ENCODE measurements around the gene MAS1L. TPM values are rescaled to one million over a fixed set of nuclear protein-coding genes. Genes with fewer than 3 reads are reported as not detected.

MAS1L gene
- polyA plus RNA-seq, 2 of the 4 experiments (the other 2 are of a cell fraction): not detected

DNA sequence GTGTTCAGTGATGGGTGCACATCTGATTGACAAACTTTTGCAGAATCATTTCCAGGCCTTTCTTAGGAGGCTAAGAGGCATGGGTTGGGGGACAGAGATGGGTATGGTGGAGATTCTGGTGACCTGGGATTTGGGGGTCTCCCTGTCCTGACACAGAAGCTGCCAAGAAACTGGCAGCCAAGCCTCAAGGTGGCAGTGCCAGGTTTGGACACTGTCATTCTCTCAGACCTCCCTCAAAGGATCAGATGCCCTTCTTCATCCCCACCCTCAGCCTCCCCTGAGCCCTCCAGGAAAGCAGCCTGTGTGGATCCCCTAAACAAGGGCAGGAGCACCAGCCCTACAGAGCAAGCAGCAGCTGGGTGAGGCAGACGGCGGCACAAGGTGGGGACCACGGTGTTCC lies 18.1 kb upstream of the MAS1L start:
- H3K4me1 ChIP-seq: no peaks in the 10 kb centered on the region
- WGBS (ENCODE audit: missing lambda C conversion rate): no CpG with 5 or more reads among the region's 3 CpGs
- no peak for ATAC-seq
- FAIRE-seq: no peak
- TF ChIP-seq EHMT2 (IDR thresholded peaks at IDR 0.05; ENCODE audit: low read depth) (no peak), FOXS1 (CRISPR knock-in tag; IDR thresholded peaks at IDR 0.05) (no peak), HOXB13 (CRISPR knock-in tag; IDR thresholded peaks at IDR 0.05; ENCODE audit: low read depth) (no peak), POLR2A (IDR thresholded peaks at IDR 0.05; ENCODE audit: low read length) (no peak), SREBF2 (IDR thresholded peaks at IDR 0.05) (no peak), ZNF302 (CRISPR knock-in tag; IDR thresholded peaks at IDR 0.05) (no peak), HDAC2 (IDR thresholded peaks at IDR 0.05) (no peak), NR3C1 (IDR thresholded peaks at IDR 0.05) (no peak)
- no peak for DNase-seq (ENCODE audit: low read depth in 1 of 2, low spot score in 1 of 2)
- no peak overlapping the region for H3K27ac ChIP-seq
- H3K4me3 ChIP-seq: no peak overlapping the region
- POLR2A ChIA-PET: no interaction called here
- no peak overlapping the region for H3K4me2 ChIP-seq
- H3K9me3 ChIP-seq: no peaks in the 10 kb centered on the region
- CTCF ChIA-PET: no interaction called here

DNA sequence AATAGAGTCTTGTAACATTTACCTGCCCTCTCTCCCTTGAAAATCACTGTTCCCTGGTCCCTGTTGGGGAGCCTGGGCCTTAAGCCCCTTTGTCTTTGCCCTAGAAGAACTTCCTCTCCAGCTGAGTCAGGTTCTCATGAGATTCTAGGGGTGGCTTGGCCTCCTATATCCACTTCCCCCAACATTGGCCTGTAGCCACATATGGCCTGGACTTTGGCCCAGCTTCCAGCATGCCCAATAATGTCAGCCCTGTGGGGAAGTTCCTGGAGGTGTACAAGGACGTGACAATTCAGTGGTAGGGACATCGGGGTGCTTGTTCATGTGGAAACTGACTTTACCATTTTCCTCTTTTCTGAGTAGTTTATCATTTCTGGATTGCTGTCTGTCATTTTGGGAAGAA lies 17.2 kb upstream of the MAS1L start:
- ChIA-PET CTCF (no interaction called here), POLR2A (no interaction called here)
- no peak overlapping the region for H3K4me2 ChIP-seq
- H3K27ac ChIP-seq: no peak overlapping the region
- DNase-seq (ENCODE audit: low read depth in 1 of 2, low spot score in 1 of 2) (no peak), FAIRE-seq (no peak), ATAC-seq (no peak)
- no peaks in the 10 kb centered on the region for H3K4me1 ChIP-seq
- H3K9me3 ChIP-seq: no peaks in the 10 kb centered on the region
- no peak for TF ChIP-seq FOSB (CRISPR knock-in tag; IDR thresholded peaks at IDR 0.05)
- no peak for TF ChIP-seq SREBF2 (IDR thresholded peaks at IDR 0.05)
- no peak for TF ChIP-seq JUNB (IDR thresholded peaks at IDR 0.05)
- no peak for TF ChIP-seq KDM5A (IDR thresholded peaks at IDR 0.05)
- TF ChIP-seq, protein P1, sequence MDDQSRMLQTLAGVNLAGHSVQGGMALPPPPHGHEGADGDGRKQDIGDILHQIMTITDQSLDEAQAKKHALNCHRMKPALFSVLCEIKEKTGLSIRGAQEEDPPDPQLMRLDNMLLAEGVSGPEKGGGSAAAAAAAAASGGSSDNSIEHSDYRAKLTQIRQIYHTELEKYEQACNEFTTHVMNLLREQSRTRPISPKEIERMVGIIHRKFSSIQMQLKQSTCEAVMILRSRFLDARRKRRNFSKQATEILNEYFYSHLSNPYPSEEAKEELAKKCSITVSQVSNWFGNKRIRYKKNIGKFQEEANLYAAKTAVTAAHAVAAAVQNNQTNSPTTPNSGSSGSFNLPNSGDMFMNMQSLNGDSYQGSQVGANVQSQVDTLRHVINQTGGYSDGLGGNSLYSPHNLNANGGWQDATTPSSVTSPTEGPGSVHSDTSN (IDR thresholded peaks at IDR 0.05): no peak
- no peak for TF ChIP-seq EHMT2 (IDR thresholded peaks at IDR 0.05; ENCODE audit: low read depth)
- TF ChIP-seq BHLHE40 (IDR thresholded peaks at IDR 0.05; ENCODE audit: low read depth, low read length): no peak
- TF ChIP-seq CBX8 (IDR thresholded peaks at IDR 0.05): no peak
- no peak for TF ChIP-seq TP53 (CRISPR knock-in tag; IDR thresholded peaks at IDR 0.05)
- no peak for TF ChIP-seq MAFK (IDR thresholded peaks at IDR 0.05; ENCODE audit: partially characterized antibody)
- no peak for TF ChIP-seq ZC3H11A (IDR thresholded peaks at IDR 0.05)
- TF ChIP-seq, protein P2, sequence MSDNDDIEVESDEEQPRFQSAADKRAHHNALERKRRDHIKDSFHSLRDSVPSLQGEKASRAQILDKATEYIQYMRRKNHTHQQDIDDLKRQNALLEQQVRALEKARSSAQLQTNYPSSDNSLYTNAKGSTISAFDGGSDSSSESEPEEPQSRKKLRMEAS (IDR thresholded peaks at IDR 0.05): no peak
- TF ChIP-seq HEYL (CRISPR knock-in tag; IDR thresholded peaks at IDR 0.05): no peak
- no peak for TF ChIP-seq RCOR1 (IDR thresholded peaks at IDR 0.05; ENCODE audit: low read depth, low read length)
- TF ChIP-seq, protein P3, sequence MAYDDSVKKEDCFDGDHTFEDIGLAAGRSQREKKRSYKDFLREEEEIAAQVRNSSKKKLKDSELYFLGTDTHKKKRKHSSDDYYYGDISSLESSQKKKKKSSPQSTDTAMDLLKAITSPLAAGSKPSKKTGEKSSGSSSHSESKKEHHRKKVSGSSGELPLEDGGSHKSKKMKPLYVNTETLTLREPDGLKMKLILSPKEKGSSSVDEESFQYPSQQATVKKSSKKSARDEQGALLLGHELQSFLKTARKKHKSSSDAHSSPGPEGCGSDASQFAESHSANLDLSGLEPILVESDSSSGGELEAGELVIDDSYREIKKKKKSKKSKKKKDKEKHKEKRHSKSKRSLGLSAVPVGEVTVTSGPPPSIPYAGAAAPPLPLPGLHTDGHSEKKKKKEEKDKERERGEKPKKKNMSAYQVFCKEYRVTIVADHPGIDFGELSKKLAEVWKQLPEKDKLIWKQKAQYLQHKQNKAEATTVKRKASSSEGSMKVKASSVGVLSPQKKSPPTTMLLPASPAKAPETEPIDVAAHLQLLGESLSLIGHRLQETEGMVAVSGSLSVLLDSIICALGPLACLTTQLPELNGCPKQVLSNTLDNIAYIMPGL (CRISPR knock-in tag; IDR thresholded peaks at IDR 0.05; ENCODE audit: borderline replicate concordance): no peak
- no peak for TF ChIP-seq HDAC2 (IDR thresholded peaks at IDR 0.05)
- TF ChIP-seq RNF2 (IDR thresholded peaks at IDR 0.05; ENCODE audit: borderline replicate concordance, low read depth): no peak
- TF ChIP-seq, protein P4, sequence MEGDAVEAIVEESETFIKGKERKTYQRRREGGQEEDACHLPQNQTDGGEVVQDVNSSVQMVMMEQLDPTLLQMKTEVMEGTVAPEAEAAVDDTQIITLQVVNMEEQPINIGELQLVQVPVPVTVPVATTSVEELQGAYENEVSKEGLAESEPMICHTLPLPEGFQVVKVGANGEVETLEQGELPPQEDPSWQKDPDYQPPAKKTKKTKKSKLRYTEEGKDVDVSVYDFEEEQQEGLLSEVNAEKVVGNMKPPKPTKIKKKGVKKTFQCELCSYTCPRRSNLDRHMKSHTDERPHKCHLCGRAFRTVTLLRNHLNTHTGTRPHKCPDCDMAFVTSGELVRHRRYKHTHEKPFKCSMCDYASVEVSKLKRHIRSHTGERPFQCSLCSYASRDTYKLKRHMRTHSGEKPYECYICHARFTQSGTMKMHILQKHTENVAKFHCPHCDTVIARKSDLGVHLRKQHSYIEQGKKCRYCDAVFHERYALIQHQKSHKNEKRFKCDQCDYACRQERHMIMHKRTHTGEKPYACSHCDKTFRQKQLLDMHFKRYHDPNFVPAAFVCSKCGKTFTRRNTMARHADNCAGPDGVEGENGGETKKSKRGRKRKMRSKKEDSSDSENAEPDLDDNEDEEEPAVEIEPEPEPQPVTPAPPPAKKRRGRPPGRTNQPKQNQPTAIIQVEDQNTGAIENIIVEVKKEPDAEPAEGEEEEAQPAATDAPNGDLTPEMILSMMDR (IDR thresholded peaks at IDR 0.05): no peak
- WGBS (ENCODE audit: missing lambda C conversion rate): 39% methylated on average over 2 of the region's 2 CpGs
- no peak overlapping the region for H3K4me3 ChIP-seq

Measured in A549 (cell line).